PC-3 (cell line): ENCODE measurements around the gene ZNF430. TPM values are rescaled to one million over a fixed set of nuclear protein-coding genes. Genes with fewer than 3 reads are reported as not detected.
A peak's percentile ranks its signal among the peaks of the same experiment; 100 is the strongest.

Experiments
- ATAC-seq: fragments of 200-7000 bp; cut with Tn5 transposase; 2 replicates; pipeline ENCODE4 v1.9.1; 2020; ENCODE audit warnings: mild to moderate bottlenecking, moderate library complexity
- BruUV-seq: library from RNA; stranded (reverse); fragments of 400-500 nt; replicated peaks from 2 replicates; lab custom pipeline; 2021; lab: Mats Ljungman, UMichigan
- CTCF ChIA-PET: fragments of 300-600 bp; sonication (Branson Sonifier 250); formaldehyde crosslinking; loops from one replicate; lab custom pipeline; 2022; ENCODE audit warnings: antibody characterized with exemption; lab: Charles Lee
- POLR2A ChIA-PET: fragments of 300-600 bp; sonication (Branson Sonifier 250); formaldehyde crosslinking; loops from one replicate; lab custom pipeline; 2022; ENCODE audit warnings: antibody characterized with exemption; ENCODE audit not compliant: unreplicated experiment; lab: Charles Lee
- DNase-seq: peaks from one replicate; pipeline ENCODE4 v3.0.0-alpha.2; 2015
- H2AFZ ChIP-seq: fragments of 300-600 bp; sonication (generic); 2 replicates; pipeline ENCODE4 v1.6.0; 2016; ENCODE audit warnings: antibody characterized with exemption, low read length
- H3F3A ChIP-seq: fragments of 300-600 bp; sonication (generic); one replicate; pipeline ENCODE4 v1.6.0; 2017; ENCODE audit warnings: antibody characterized with exemption, low read length, control low read depth, mild to moderate bottlenecking; ENCODE audit not compliant: unreplicated experiment
- H3K27ac ChIP-seq: fragments of 300-600 bp; sonication (generic); 2 replicates; pipeline ENCODE4 v1.5.1; 2016; ENCODE audit warnings: mild to moderate bottlenecking, low read length
- H3K27me3 ChIP-seq: fragments of 300-600 bp; sonication (generic); 2 replicates; pipeline ENCODE4 v1.6.1; 2016; ENCODE audit warnings: low read length, mixed read lengths
- H3K36me3 ChIP-seq: fragments of 300-600 bp; sonication (generic); 2 replicates; pipeline ENCODE4 v1.6.1; 2016; ENCODE audit warnings: low read depth, mixed run types, low read length, mixed read lengths
- H3K4me1 ChIP-seq: fragments of 300-600 bp; sonication (generic); 2 replicates; pipeline ENCODE4 v1.5.1; 2016; ENCODE audit warnings: low read length; ENCODE audit not compliant: insufficient read depth
- H3K4me2 ChIP-seq: fragments of 300-600 bp; sonication (generic); 2 replicates; pipeline ENCODE4 v1.6.0; 2016; ENCODE audit warnings: low read length
- H3K4me3 ChIP-seq: fragments of 300-600 bp; sonication (generic); 2 replicates; pipeline ENCODE4 v1.5.1; 2016; ENCODE audit warnings: mild to moderate bottlenecking, low read length, mixed read lengths
- H3K79me2 ChIP-seq: fragments of 300-600 bp; sonication (generic); 2 replicates; pipeline ENCODE4 v1.6.1; 2017; ENCODE audit warnings: low read length, mixed read lengths
- H3K9ac ChIP-seq: fragments of 300-600 bp; sonication (generic); 2 replicates; pipeline ENCODE4 v1.6.0; 2016; ENCODE audit warnings: mild to moderate bottlenecking, low read length
- H3K9me2 ChIP-seq: fragments of 300-600 bp; sonication (generic); replicated peaks from 2 replicates; pipeline ENCODE4 v1.6.1; 2016; ENCODE audit warnings: mixed run types, low read length, mixed read lengths
- H3K9me3 ChIP-seq: fragments of 300-600 bp; sonication (generic); 2 replicates; pipeline ENCODE4 v1.6.1; 2016; ENCODE audit warnings: low read length, mixed read lengths
- H4K20me1 ChIP-seq: fragments of 300-600 bp; sonication (generic); 2 replicates; pipeline ENCODE4 v1.6.1; 2016; ENCODE audit warnings: low read length, mixed read lengths
- EZH2 ChIP-seq: fragments of 300-600 bp; sonication (generic); IDR thresholded peaks from one replicate; pipeline ENCODE4 v1.6.1; 2017; ENCODE audit warnings: antibody characterized with exemption, mild to moderate bottlenecking, low read length; ENCODE audit not compliant: unreplicated experiment
- EZH2phosphoT487 ChIP-seq: fragments of 300-600 bp; sonication (generic); IDR thresholded peaks from 2 replicates; pipeline ENCODE4 v1.6.1; 2018; ENCODE audit warnings: mild to moderate bottlenecking, antibody characterized with exemption, low read length, borderline replicate concordance
- intact Hi-C: fragments of 100-400 bp; cut with micrococcal nuclease; formaldehyde crosslinking; loops from 2 replicates; pipeline ENCODE4 v1.9.0; 2023
- total RNA-seq: library from RNA; depleted of rRNA; stranded (reverse); fragments of >200 nt; gene quantifications from 2 replicates; pipeline ENCODE4 v1.2.3, GENCODE V29; 2014
- TF ChIP-seq, protein P1 (sequence below): fragments of 300-600 bp; sonication (generic); conservative IDR thresholded peaks from 2 replicates; pipeline ENCODE4 v1.5.1; 2017; ENCODE audit warnings: antibody characterized with exemption, low read depth, mild to moderate bottlenecking, low read length

ZNF430 gene
- total RNA-seq, 1 experiment from 2014 or later, result 9.7 TPM

DNA sequence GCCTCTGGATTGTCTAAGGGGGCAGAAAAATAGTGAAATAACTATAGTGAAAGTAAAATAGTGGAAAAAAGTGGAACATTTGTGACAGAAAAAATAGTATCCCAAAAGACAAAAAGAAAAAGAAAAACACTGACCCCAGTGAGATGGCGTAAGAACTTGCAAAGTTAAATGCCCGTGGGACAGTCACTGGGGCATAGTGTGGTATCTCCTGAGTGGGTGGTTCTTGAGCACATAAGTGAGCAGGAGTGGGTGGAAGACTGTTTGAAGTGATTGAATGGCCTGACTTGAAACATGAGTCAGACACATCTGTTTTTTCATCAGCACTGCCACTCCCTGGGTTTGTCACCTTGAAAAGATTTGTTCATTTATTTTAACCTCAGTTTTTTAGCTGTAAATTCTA, 2.5 kb downstream of the ZNF430 start:
- no peaks in the 10 kb centered on the region for H3K27me3 ChIP-seq
- intact Hi-C loops, result loop anchor here (5.0 to 10.0 kb wide), 3 partner anchors 101 to 304 kb away; partner anchors contain the start of genes ZNF708 and ZNF85
- H4K20me1 ChIP-seq, result no peaks in the 10 kb centered on the region
- CTCF ChIA-PET, result no interaction called here
- H3K9me3 ChIP-seq, result no peaks in the 10 kb centered on the region
- peaks cover 64% of the 10 kb centered on the region for H3K79me2 ChIP-seq
- TF ChIP-seq, protein P1, sequence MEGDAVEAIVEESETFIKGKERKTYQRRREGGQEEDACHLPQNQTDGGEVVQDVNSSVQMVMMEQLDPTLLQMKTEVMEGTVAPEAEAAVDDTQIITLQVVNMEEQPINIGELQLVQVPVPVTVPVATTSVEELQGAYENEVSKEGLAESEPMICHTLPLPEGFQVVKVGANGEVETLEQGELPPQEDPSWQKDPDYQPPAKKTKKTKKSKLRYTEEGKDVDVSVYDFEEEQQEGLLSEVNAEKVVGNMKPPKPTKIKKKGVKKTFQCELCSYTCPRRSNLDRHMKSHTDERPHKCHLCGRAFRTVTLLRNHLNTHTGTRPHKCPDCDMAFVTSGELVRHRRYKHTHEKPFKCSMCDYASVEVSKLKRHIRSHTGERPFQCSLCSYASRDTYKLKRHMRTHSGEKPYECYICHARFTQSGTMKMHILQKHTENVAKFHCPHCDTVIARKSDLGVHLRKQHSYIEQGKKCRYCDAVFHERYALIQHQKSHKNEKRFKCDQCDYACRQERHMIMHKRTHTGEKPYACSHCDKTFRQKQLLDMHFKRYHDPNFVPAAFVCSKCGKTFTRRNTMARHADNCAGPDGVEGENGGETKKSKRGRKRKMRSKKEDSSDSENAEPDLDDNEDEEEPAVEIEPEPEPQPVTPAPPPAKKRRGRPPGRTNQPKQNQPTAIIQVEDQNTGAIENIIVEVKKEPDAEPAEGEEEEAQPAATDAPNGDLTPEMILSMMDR, result no peak
- no peak for TF ChIP-seq EZH2
- no peak for TF ChIP-seq EZH2phosphoT487
- peak; percentile 66 for DNase-seq
- peaks cover 13% of the 10 kb centered on the region for H3F3A ChIP-seq
- POLR2A ChIA-PET, result no interaction called here
- no peak overlapping the region for H2AFZ ChIP-seq
- ATAC-seq, result peak; percentile 52
- H3K36me3 ChIP-seq, result peaks cover 47% of the 10 kb centered on the region
- H3K4me1 ChIP-seq, result peaks cover 36% of the 10 kb centered on the region
- no TSS peak for BruUV-seq
- peak overlapping the region; percentile 86 for H3K9ac ChIP-seq
- peak overlapping the region; percentile 81 for H3K4me3 ChIP-seq
- peak overlapping the region; percentile 98 for H3K27ac ChIP-seq
- H3K4me2 ChIP-seq, result peak overlapping the region; percentile 88
- no peaks in the 10 kb centered on the region for H3K9me2 ChIP-seq

DNA sequence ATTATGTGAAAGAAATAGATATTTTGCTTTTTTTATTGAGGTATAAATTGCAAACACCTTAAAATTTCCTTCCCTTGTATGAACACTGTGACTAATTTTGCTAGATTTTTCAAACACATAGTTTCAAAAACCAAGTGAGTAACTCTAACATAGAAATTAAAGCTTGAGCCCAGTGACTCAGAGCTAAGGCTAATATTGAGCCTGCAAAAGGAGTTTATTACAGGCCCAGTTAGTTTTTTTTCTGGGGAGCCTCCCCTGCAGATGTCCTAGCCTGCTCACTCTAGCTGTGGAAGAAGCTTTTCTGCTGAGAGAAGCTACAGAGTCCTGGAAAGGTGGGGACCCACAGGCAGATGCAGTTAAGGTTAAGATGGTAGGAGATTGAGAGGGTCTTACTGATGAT, 3.4 kb downstream of the ZNF430 start:
- Histone ChIP-seq H3K9me3 (no peaks in the 10 kb centered on the region), H3K9ac (peak overlapping the region; percentile 82), H3K4me1 (peaks cover 36% of the 10 kb centered on the region), H3K4me2 (peak overlapping the region; percentile 88), H3K9me2 (no peaks in the 10 kb centered on the region), H3K27me3 (no peaks in the 10 kb centered on the region), H2AFZ (no peak overlapping the region), H3K27ac (peak overlapping the region; percentile 98), H4K20me1 (no peaks in the 10 kb centered on the region), H3K79me2 (peaks cover 73% of the 10 kb centered on the region), H3F3A (peaks cover 13% of the 10 kb centered on the region), H3K36me3 (peaks cover 56% of the 10 kb centered on the region), H3K4me3 (peak overlapping the region; percentile 53)
- CTCF ChIA-PET, result no interaction called here
- peak; percentile 46 for ATAC-seq
- no peak for TF ChIP-seq EZH2phosphoT487
- TF ChIP-seq EZH2, result no peak
- TF ChIP-seq, protein P1, result no peak
- POLR2A ChIA-PET, result interaction anchor here (0.6 kb wide), 1 partner anchor 135 kb away, joined by 4 read pairs; no protein-coding TSS in a partner anchor
- peak; percentile 73 for DNase-seq
- BruUV-seq, result no TSS peak
- intact Hi-C loops, result loop anchor here (5.0 to 10.0 kb wide), 3 partner anchors 102 to 303 kb away; partner anchors contain the start of genes ZNF708 and ZNF85

DNA sequence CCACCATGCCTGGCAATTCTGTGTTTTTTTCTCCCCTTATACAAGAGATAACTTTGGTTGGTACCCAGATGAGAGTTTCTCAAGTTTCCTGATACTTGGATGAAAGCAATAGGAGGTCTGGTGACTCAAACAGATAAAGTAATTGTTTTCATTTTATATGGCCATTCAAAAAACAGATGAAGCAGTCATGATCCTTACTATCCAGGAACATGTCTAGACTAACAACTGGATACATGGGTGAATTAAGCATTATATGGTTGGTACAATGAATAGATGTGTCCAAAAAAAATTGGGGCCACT, 8.5 kb downstream of the ZNF430 start:
- no peaks in the 10 kb centered on the region for H3K9me2 ChIP-seq
- H3K27ac ChIP-seq, result no peak overlapping the region
- TF ChIP-seq, protein P1, result no peak
- TF ChIP-seq EZH2phosphoT487, result no peak
- no peak for TF ChIP-seq EZH2
- no peak overlapping the region for H3K4me2 ChIP-seq
- peaks cover 85% of the 10 kb centered on the region for H3K36me3 ChIP-seq
- ATAC-seq, result no peak
- CTCF ChIA-PET, result no interaction called here
- H3K9ac ChIP-seq, result no peak overlapping the region
- H2AFZ ChIP-seq, result no peak overlapping the region
- H4K20me1 ChIP-seq, result no peaks in the 10 kb centered on the region
- no TSS peak for BruUV-seq
- H3K9me3 ChIP-seq, result no peaks in the 10 kb centered on the region
- peaks cover 81% of the 10 kb centered on the region for H3K79me2 ChIP-seq
- H3K4me1 ChIP-seq, result peaks cover 10% of the 10 kb centered on the region
- H3K4me3 ChIP-seq, result no peak overlapping the region
- no peaks in the 10 kb centered on the region for H3F3A ChIP-seq
- intact Hi-C loops, result loop anchor here (10.0 kb wide), 1 partner anchor 194 kb away; no protein-coding TSS in a partner anchor
- no peaks in the 10 kb centered on the region for H3K27me3 ChIP-seq
- POLR2A ChIA-PET, result no interaction called here
- no peak for DNase-seq
